ENCODE measurements around the gene LRRC25.

- TF ChIP-seq EZH2 (IDR thresholded peaks at IDR 0.05; ENCODE audit: low read length) (no peak), CTCF (optimal IDR thresholded peaks at IDR 0.05 in 1 of 3, IDR thresholded peaks at IDR 0.05 in 1 of 3, conservative IDR thresholded peaks at IDR 0.05 in 1 of 3; ENCODE audit: extremely low read depth in 1 of 3, insufficient read depth in 2 of 3, low read length in 3 of 3) (no peak)
These were observed 45.9 kb downstream of the LRRC25 start for GRCh38 chr19:18351544-18351943.

Measured in keratinocyte (primary cell).